Pancreas (tissue), 10 donors: ENCODE data around the gene SDHB. TPM values are rescaled to one million over a fixed set of nuclear protein-coding genes. Genes with fewer than 3 reads are reported as not detected.

Experiments used
- ATAC-seq, 4 donors: fragments of 200-7000 bp; cut with Tn5 transposase; one replicate each; pipeline versions ENCODE4 v1.8.0 to v1.9.1; 2020; ENCODE audit warnings: mild to moderate bottlenecking in 4 of 4, moderate library complexity in 4 of 4
- DNase-seq, 6 donors: peaks; one replicate each; pipeline ENCODE4 v3.0.0-alpha.2; 2020
- FAIRE-seq: peaks from 2 replicates; lab custom pipeline; 2012; peaks lifted over from hg19 to GRCh38; lab: Jason Lieb, UNC
- H3K27ac ChIP-seq, 4 donors: fragments of 200-600 bp; sonication (generic); 1 replicate in 3 of 4; 2 replicates in 1 of 4; pipeline versions ENCODE4 v1.5.0 to v1.8.0; 2020
- H3K27me3 ChIP-seq, 4 donors: fragments of 200-600 bp; one replicate each; pipeline ENCODE4 v1.8.0; 2021
- H3K36me3 ChIP-seq, 3 donors: fragments of 200-600 bp; sonication (generic) in 1 of 3; one replicate each; pipeline versions ENCODE4 v1.5.0 to v1.8.0; 2020 to 2021
- H3K4me1 ChIP-seq, 3 donors: fragments of 200-600 bp; one replicate each; pipeline ENCODE4 v1.8.0; 2021
- H3K4me3 ChIP-seq, 4 donors: fragments of 200-600 bp; sonication (generic) in 2 of 4; one replicate each; pipeline versions ENCODE4 v1.5.0 to v1.8.0; 2020 to 2021
- H3K9me3 ChIP-seq, 4 donors: fragments of 200-600 bp; one replicate each; pipeline ENCODE4 v1.8.0; 2021
- WGBS, 2 donors: extraction: QIAGEN DNeasy Blood & Tissue Kit; methylation state at CpG; one replicate each; pipeline ENCODE4 v1.1.7; 2013; 5-methylcytosine and 5-hydroxymethylcytosine counted together
- intact Hi-C, 3 donors: fragments of 100-400 bp; cut with DNase I; formaldehyde crosslinking; loops; one replicate each; pipeline versions ENCODE4 v1.11.1 to v1.14.2; 2022
- polyA plus RNA-seq, 2 donors: library from polyadenylated mRNA; stranded (reverse); fragments of 200-250 nt; gene quantifications; one replicate each; pipeline ENCODE4 v1.2.3, GENCODE V29; 2013
- total RNA-seq, 6 donors: library from RNA; stranded (reverse); fragmentation: NEBNext Ultra II Directional in 4 of 6; extraction: Animal tissue kit (Norgen Biotek cat#: 25700) in 4 of 6; gene quantifications; one replicate each; pipeline versions ENCODE4 v1.2.1 to v1.2.4, GENCODE V29; 2021 to 2023
- TF ChIP-seq, protein P1 (sequence below), 4 donors: fragments of 200-600 bp; sonication (generic) in 3 of 4; IDR thresholded peaks; one replicate each; pipeline versions ENCODE4 v1.5.0 to v1.8.0; 2021; ENCODE audit warnings: antibody characterized with exemption in 4 of 4
- donor health status: healthy with polysubstance abuse.
- donor health status: DM: no; HTN: no; CAD: no; lungs with moderate emphysema.
- donor health status: DM: no; HTN: no; CAD: no.
- donor health status: control.
- donor health status: control.
- donor health status: Bipolar disorder and iron deficiency.
- donor health status: DM: yes; HTN: yes; CAD: no.
- donor health status: DM: no; HTN: no; CAD: no.
- donor health status: DM: no; HTN: no; CAD: no.
- donor health status: DM: yes; HTN: yes; CAD: no.

Gene SDHB
- total and polyA plus RNA-seq, 8 donors, result 28.5 to 50.8 (median 44.7) TPM

DNA sequence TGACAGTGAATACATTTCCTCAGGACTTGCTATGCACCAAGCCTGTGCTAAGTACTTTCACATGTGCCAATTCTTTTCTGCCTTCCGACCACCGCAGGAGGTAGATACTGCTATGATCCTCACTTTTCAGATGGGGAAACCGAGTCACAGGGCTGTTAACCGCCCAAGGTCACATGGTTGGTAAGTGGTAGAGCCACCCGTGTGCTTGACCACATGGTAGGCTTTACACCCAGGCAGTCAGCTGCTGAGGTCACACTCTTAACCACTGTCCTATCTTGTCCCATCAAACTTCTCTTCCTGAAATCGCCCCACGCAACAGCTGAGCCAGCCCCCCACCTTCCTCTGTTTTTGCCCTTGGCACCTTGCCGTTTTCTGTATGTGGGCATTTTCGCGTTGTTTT is 31.0 kb upstream of the SDHB start:
- ATAC-seq (no peak), FAIRE-seq (no peak), DNase-seq (no peak)
- TF ChIP-seq, protein P1, sequence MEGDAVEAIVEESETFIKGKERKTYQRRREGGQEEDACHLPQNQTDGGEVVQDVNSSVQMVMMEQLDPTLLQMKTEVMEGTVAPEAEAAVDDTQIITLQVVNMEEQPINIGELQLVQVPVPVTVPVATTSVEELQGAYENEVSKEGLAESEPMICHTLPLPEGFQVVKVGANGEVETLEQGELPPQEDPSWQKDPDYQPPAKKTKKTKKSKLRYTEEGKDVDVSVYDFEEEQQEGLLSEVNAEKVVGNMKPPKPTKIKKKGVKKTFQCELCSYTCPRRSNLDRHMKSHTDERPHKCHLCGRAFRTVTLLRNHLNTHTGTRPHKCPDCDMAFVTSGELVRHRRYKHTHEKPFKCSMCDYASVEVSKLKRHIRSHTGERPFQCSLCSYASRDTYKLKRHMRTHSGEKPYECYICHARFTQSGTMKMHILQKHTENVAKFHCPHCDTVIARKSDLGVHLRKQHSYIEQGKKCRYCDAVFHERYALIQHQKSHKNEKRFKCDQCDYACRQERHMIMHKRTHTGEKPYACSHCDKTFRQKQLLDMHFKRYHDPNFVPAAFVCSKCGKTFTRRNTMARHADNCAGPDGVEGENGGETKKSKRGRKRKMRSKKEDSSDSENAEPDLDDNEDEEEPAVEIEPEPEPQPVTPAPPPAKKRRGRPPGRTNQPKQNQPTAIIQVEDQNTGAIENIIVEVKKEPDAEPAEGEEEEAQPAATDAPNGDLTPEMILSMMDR (IDR thresholded peaks at IDR 0.05), result no peak
- no peak overlapping the region for H3K27ac ChIP-seq
- H3K4me1 ChIP-seq, result peaks cover 0 to 15% (median 0%) of the 10 kb centered on the region in 3 donors
- intact Hi-C loops, result no loop called here
- H3K4me3 ChIP-seq, result no peak overlapping the region
- H3K27me3 ChIP-seq, result no peaks in the 10 kb centered on the region
- 73 to 81% methylated on average over 10 of the region's 10 CpGs for WGBS, 2 donors
- no peaks in the 10 kb centered on the region for H3K36me3 ChIP-seq
- no peaks in the 10 kb centered on the region for H3K9me3 ChIP-seq

DNA sequence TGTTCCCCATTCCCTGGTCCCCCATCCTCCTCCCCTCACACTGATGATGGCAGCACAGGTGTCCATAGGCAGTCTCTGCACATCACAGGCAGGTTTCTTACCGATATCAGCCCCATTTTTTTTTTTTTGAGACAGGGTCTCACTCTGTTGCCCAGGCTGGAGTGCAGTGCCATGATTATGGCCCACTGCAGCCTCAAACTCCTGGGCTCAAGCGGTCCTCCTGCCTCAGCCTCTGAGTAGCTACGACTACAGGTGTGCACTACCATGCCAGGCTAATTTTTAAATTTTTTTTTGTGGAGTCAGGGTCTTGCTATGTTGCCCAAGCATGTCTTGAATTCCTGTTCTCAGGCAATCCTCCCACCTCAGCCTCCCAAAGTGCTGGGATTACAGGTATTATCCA is 28.9 kb upstream of the SDHB start:
- TF ChIP-seq, protein P1 (IDR thresholded peaks at IDR 0.05), result no peak
- peaks cover 0 to 15% (median 0%) of the 10 kb centered on the region in 3 donors for H3K4me1 ChIP-seq
- no peak for ATAC-seq
- intact Hi-C loops, result no loop called here
- H3K9me3 ChIP-seq, result no peaks in the 10 kb centered on the region
- FAIRE-seq, result no peak
- no peak for DNase-seq
- no peaks in the 10 kb centered on the region for H3K27me3 ChIP-seq
- no peak overlapping the region for H3K4me3 ChIP-seq
- 96 to 98% methylated on average over 3 of the region's 3 CpGs for WGBS, 2 donors
- H3K36me3 ChIP-seq, result no peaks in the 10 kb centered on the region
- no peak overlapping the region for H3K27ac ChIP-seq

GRCh38 chr1:17081439-17081838 is 27.6 kb upstream of the SDHB start:
- TF ChIP-seq, protein P1 (IDR thresholded peaks at IDR 0.05), result no peak
- no peaks in the 10 kb centered on the region for H3K9me3 ChIP-seq
- intact Hi-C loops, result no loop called here
- peak overlapping the region; percentile 42 to 81 (median 62) for H3K27ac ChIP-seq
- no peaks in the 10 kb centered on the region for H3K27me3 ChIP-seq
- DNase-seq, result peak; percentile 81 to 94 (median 91)
- no peak overlapping the region for H3K4me3 ChIP-seq
- ATAC-seq, result peak; percentile 91 to 95 (median 94)
- peaks cover 0 to 15% (median 0%) of the 10 kb centered on the region in 3 donors for H3K4me1 ChIP-seq
- FAIRE-seq, result no peak
- 9 to 11% methylated on average over 2 of the region's 2 CpGs for WGBS, 2 donors
- H3K36me3 ChIP-seq, result no peaks in the 10 kb centered on the region

DNA sequence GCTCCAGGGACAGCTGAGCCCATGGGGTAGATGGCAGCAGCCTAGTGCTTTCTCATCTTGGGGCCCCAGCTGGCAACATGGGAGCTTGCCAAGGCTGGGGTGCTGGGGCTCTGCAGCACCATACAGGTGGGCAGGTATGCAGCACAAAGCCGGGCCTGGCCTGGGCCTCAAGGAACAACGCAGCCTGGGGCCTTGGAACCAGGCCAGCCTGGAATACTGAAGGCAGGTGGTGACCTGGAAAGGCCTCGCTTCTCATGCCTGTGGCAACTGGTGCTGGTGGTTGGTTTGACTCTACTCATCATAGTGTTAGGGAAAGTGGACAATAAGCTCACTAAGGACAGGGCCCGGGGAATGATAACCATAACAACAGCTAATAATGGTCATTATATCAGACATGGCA is 27.0 kb upstream of the SDHB start:
- intact Hi-C loops, result no loop called here
- Histone ChIP-seq H3K4me1 (peaks cover 0 to 15% (median 0%) of the 10 kb centered on the region in 3 donors), H3K4me3 (no peak overlapping the region), H3K27ac (peak overlapping the region; percentile 19 to 81 (median 62)), H3K9me3 (no peaks in the 10 kb centered on the region), H3K36me3 (no peaks in the 10 kb centered on the region), H3K27me3 (no peaks in the 10 kb centered on the region)
- TF ChIP-seq, protein P1 (IDR thresholded peaks at IDR 0.05), result no peak
- DNase-seq (peak; percentile 80 to 96 (median 88)), ATAC-seq (peak; percentile 85 to 90 (median 85)), FAIRE-seq (no peak)
- 21 to 23% methylated on average over 4 of the region's 4 CpGs for WGBS, 2 donors

DNA sequence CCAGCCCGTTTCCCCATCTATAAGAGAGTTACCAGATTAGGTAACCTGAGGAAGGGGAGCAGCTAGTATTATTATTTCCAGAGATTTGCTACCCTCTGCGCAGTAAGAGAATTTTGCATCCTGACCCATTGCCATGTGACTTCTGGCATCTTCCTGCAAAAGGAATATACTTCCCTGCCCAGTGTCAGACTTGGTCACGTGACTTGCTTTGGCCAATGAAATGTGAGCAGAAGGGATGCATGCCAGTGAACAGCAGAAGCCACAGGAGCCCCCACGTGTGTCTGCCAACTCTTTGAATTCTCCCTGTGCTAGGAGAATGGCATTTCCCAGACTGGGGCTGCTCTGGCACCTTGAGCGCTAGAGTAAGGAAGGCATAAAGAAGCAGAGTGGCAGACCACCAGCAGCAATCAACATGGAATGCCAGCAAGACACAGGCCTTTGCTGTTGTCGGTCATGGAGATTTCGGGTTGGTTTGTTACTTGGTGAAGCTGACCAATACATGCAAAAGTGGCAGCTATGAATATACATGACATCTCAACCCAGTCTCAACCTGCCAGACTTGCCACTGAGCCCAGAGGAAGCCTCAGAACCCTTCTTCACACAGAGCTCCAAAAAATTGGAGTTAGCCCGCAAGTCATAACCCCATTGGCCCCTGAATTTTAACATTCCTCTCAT is 26.4 kb upstream of the SDHB start:
- WGBS, 2 donors, result 89 to 90% methylated on average over 8 of the region's 8 CpGs
- Histone ChIP-seq H3K27me3 (no peaks in the 10 kb centered on the region), H3K4me3 (no peak overlapping the region), H3K4me1 (peaks cover 0 to 15% (median 0%) of the 10 kb centered on the region in 3 donors), H3K9me3 (no peaks in the 10 kb centered on the region), H3K27ac (peak overlapping the region in 3 of 4 donors; percentile 19 to 81 (median 49)), H3K36me3 (no peaks in the 10 kb centered on the region)
- TF ChIP-seq, protein P1 (IDR thresholded peaks at IDR 0.05), result no peak
- FAIRE-seq (no peak), ATAC-seq (no peak), DNase-seq (peak in 1 of 6 donors; percentile 3)
- intact Hi-C loops, result no loop called here
